Bronchial epithelial cell (primary cell): Measurements from ENCODE around the gene SULT4A1. TPM values are rescaled to one million over a fixed set of nuclear protein-coding genes. Genes with fewer than 3 reads are reported as not detected.
"Not testable (repeated sequence)": the region's sequence is repeated elsewhere in the genome, so short reads cannot be mapped to it uniquely, and the experiment has no call there.

Experiments used
- DNase-seq: peaks from one replicate; pipeline ENCODE4 v3.0.0-alpha.2; 2010; ENCODE audit warnings: low read depth
- FAIRE-seq: peaks from 2 replicates; lab custom pipeline; 2011; peaks lifted over from hg19 to GRCh38; lab: Jason Lieb, UNC
- H3K27me3 ChIP-seq: 2 replicates; pipeline ENCODE4 v1.5.1; 2011; ENCODE audit warnings: low read length; ENCODE audit not compliant: control insufficient read depth, insufficient read depth
- H3K36me3 ChIP-seq: 2 replicates; pipeline ENCODE4 v1.5.1; 2011; ENCODE audit warnings: low read length; ENCODE audit not compliant: control insufficient read depth, insufficient read depth
- H3K4me3 ChIP-seq: 2 replicates; pipeline ENCODE4 v1.5.1; 2011; ENCODE audit warnings: mild to moderate bottlenecking, low read depth, low read length, control low read depth
- total RNA-seq: library from RNA; depleted of rRNA; stranded (reverse); fragments of >200 nt; gene quantifications from 2 replicates; pipeline ENCODE4 v1.2.1, GENCODE V29; 2014
- TF ChIP-seq, protein P1 (sequence below): IDR thresholded peaks from 2 replicates; pipeline ENCODE4 v1.5.1; 2011; ENCODE audit warnings: mild to moderate bottlenecking, moderate library complexity, low read length, control low read depth, inconsistent platforms; ENCODE audit not compliant: insufficient read depth, severe bottlenecking

Gene SULT4A1
- total RNA-seq, 1 donor from 2014 or later: under 0.01 TPM

DNA sequence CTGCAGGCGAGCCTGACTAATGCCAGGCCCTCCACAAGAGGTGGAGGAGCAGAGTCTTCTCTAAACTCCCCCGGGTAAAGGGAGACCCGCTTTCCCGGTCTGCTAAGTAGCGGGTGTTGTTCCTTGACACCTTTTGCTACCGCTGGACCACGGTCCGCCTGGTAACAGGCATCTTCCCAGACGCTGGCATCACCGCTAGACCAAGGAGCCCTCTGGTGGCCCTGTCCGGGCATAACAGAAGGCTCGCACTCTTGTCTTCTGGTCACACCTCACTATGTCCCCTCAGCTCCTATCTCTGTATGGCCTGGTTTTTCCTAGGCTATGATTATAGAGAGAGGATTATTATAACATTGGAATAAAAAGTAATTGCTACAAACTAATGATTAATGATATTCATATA is 42.1 kb upstream of the SULT4A1 start:
- H3K4me3 ChIP-seq, H3K36me3 ChIP-seq, FAIRE-seq, DNase-seq, H3K27me3 ChIP-seq: not testable (repeated sequence)
- TF ChIP-seq, protein P1, sequence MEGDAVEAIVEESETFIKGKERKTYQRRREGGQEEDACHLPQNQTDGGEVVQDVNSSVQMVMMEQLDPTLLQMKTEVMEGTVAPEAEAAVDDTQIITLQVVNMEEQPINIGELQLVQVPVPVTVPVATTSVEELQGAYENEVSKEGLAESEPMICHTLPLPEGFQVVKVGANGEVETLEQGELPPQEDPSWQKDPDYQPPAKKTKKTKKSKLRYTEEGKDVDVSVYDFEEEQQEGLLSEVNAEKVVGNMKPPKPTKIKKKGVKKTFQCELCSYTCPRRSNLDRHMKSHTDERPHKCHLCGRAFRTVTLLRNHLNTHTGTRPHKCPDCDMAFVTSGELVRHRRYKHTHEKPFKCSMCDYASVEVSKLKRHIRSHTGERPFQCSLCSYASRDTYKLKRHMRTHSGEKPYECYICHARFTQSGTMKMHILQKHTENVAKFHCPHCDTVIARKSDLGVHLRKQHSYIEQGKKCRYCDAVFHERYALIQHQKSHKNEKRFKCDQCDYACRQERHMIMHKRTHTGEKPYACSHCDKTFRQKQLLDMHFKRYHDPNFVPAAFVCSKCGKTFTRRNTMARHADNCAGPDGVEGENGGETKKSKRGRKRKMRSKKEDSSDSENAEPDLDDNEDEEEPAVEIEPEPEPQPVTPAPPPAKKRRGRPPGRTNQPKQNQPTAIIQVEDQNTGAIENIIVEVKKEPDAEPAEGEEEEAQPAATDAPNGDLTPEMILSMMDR: peak; percentile 7

DNA sequence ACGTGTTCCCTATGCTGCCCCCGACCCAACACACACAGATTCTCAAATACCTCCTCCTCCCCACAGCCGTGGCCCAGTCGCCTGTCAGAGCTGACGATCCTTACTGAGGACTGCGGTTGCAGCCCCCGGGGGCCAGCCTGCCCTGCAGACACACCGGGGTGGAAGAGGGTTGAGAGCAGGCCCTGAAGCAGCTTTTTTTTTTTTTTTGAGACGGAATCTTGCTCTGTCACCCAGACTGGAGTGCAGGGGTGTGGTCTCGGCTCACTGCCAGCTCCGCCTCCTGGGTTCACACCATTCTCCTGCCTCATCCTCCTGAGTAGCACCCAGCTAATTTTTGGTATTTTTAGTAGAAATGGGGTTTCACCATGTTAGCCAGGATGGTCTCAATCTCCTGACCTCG is 40.7 kb upstream of the SULT4A1 start:
- not testable (repeated sequence) for DNase-seq, H3K36me3 ChIP-seq, H3K4me3 ChIP-seq, FAIRE-seq, H3K27me3 ChIP-seq

DNA sequence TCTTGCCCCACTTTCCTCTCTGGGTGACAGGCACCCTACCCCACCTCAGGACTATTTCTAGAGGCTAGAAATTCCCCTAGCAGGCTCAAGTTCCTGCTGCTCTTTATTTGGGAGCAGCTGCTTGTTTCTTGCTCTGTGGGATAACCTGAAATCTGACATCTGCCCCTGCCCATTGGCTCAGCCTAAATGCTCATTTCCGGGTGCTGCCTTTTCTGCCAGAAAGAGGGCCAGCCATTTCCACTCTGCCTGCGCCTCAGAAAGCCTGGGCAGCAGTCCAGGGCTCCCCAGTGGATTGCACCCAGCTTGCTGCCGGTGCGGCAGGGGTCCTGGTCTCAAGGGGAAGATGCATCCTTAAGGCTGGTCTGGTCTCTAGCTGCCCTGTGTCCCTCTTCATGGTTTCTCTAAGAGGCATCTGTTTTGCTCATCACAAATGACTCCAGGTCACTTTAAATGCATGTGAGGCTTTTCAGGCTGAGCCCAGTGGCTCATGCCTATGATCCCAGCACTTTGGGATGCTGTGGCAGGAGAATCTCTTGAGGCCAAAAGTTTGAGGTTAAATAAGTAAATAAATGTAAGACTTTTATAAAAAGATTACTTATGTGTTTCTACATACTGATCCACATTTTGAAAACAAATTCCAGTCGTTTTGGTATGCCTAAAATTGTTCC is 39.8 kb upstream of the SULT4A1 start:
- TF ChIP-seq, protein P1: no peak
- DNase-seq (peak; percentile 61), FAIRE-seq (no peak)
- Histone ChIP-seq H3K36me3 (no peaks in the 10 kb centered on the region), H3K4me3 (no peak overlapping the region), H3K27me3 (peaks cover 4% of the 10 kb centered on the region)

DNA sequence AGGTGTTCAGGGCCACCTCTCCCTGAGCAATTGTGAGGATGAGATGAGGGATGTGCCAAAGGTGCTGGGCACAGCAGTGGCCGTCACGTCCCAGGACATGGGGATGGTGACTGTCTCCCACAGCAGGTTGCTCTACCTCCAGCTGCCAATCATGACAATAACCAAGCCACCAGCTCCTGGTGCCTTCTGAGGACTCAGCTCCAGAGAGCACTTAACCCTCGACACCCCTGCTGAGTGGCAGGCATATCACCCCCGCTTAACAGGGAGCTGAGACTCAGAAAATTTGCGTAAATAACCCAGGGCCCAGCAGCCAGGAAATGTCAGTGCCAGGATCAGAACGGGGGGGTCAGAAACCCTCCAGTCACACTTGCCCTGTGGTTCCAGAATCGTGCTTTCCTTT is 37.9 kb upstream of the SULT4A1 start:
- FAIRE-seq (no peak), DNase-seq (no peak)
- no peak overlapping the region for H3K4me3 ChIP-seq
- peaks cover 4% of the 10 kb centered on the region for H3K27me3 ChIP-seq
- TF ChIP-seq, protein P1: no peak
- no peaks in the 10 kb centered on the region for H3K36me3 ChIP-seq

DNA sequence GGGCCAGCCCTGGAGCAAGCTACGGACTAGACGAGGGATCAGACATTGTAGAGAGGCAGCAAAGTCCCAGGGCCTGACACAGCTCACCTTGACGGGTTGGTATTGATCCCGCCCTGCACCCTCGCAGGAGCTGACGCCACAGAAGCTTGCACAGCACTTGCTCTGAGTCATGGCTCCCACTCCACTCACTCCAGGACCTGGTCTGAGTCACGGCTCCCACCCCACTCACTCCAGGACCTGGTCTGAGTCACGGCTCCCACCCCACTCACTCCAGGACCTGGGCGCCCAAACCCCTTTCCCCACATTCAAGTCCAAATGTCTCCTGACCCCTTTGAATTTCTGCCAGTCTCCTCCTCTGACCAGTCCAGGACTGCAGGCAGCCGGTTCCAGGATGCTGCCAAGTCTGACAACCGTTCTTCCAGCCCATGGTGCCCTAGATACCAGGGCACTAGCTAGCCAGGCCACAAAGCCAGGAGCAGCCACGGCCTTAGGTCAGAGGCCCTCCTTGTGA is 35.5 kb upstream of the SULT4A1 start:
- peak; percentile 77 for DNase-seq
- FAIRE-seq: peak; percentile 92
- Histone ChIP-seq H3K27me3 (peaks cover 4% of the 10 kb centered on the region), H3K36me3 (no peaks in the 10 kb centered on the region), H3K4me3 (no peak overlapping the region)
- TF ChIP-seq, protein P1: no peak

DNA sequence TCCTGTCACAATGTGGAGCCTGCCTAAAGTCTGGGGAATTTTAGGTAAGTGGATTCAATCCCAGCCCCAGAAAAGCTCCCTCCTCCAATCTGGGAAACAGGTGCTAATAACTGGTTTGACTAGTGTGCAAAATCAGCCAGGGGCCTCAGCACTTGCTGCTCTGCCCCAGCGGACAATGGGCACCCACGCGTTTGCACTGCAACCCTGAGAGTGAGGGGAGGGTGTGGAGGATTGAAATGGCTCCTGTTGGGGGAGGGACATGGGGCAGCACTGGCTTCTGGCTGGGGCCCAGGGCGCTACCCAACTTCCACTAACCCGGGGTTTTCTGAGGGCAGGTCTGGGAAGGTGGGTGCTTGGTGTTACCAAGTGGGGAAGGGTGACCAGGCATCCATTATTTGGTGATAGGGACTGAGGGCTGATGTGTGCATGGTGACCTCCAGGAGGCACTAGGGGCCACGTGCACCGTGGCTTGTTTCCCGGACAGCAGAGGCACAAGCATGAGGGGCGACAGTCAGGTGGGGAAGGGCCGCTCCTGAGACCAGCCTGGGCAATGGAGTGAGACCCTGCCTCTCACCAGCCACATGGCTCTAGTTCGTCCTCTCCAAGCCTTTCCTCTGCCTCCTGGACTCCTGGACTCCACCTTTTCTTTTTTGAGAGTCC is 33.8 kb upstream of the SULT4A1 start:
- DNase-seq: no peak
- FAIRE-seq: no peak

More for the DNA sequence above, 33.8 kb upstream of the SULT4A1 start:
- Histone ChIP-seq H3K36me3 (no peaks in the 10 kb centered on the region), H3K27me3 (peaks cover 11% of the 10 kb centered on the region), H3K4me3 (no peak overlapping the region)
- TF ChIP-seq, protein P1: peak; percentile 5
